ENCODE measurements around the gene EIF2B2.

Gene EIF2B2

DNA sequence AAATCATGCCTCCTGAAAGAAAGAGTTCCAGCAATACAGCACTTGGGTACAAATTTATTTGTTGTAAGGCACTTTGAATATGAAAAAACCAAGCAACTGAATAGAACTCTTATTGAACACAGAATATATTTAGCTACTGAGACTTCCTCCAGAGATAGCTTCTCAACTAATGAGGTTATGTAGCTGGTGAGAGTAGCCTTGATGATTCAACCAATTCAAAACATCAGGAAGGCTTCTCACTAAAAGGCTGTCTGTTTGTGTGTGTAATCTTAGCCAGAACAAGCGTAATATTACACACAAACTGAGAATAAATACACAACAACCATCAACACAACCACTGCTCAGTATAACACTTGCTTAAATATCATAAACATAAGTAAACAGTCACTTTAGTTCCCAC is 20.4 kb downstream of the EIF2B2 start:
- H3K9me2 ChIP-seq (replicated peaks; ENCODE audit: low read depth, low read length): no peaks in the 10 kb centered on the region
- H3K4me3 ChIP-seq (ENCODE audit: low read length, poor library complexity, severe bottlenecking): no peak overlapping the region
- no peaks in the 10 kb centered on the region for H4K20me1 ChIP-seq (ENCODE audit: insufficient read depth, low read length, poor library complexity, severe bottlenecking)
- no peak overlapping the region for H3K9ac ChIP-seq (ENCODE audit: low read depth, low read length, poor library complexity, severe bottlenecking)
- no peak overlapping the region for H2AFZ ChIP-seq (ENCODE audit: low read length)
- H3K79me2 ChIP-seq (ENCODE audit: insufficient read depth, low read length): no peaks in the 10 kb centered on the region
- H3K27me3 ChIP-seq (ENCODE audit: insufficient read depth, low read length, poor library complexity, severe bottlenecking): no peaks in the 10 kb centered on the region
- TF ChIP-seq EZH2phosphoT487 (IDR thresholded peaks at IDR 0.05; ENCODE audit: borderline replicate concordance) (no peak), CTCF (conservative IDR thresholded peaks at IDR 0.05; ENCODE audit: low read length) (no peak)
- peaks cover 7% of the 10 kb centered on the region; the same call in 1 of the 2 replicates for H3K36me3 ChIP-seq (ENCODE audit: insufficient read depth, low read length)
- no peaks in the 10 kb centered on the region for H3F3A ChIP-seq (ENCODE audit: low read depth)
- H3K4me2 ChIP-seq (ENCODE audit: low read depth, low read length, poor library complexity, severe bottlenecking): no peak overlapping the region
- H3K4me1 ChIP-seq (ENCODE audit: insufficient read depth, low read length, poor library complexity, severe bottlenecking): no peaks in the 10 kb centered on the region
- no peaks in the 10 kb centered on the region for H3K9me3 ChIP-seq (ENCODE audit: insufficient read depth, low read depth, low read length)

DNA sequence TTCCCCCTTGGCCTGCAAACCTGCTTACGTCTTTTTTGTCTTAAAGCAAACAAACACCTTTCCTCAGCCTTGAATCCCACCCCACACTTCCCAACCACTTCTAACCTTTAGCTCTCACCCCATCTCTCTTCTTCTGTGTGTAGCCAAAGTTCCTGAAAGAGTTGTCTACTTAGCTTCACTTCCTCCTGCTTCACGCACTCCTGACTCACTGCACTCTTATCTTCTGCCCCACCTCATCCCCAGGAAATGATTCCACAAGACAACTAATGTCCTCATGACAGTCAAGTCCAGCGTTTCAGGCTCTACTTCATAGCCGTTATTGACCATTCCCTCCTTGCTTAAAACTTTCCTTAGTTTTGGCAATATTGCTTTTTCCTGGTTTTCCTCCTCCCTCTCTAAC is 22.4 kb downstream of the EIF2B2 start:
- Histone ChIP-seq H4K20me1 (ENCODE audit: insufficient read depth, low read length, poor library complexity, severe bottlenecking) (no peaks in the 10 kb centered on the region), H3K4me1 (ENCODE audit: insufficient read depth, low read length, poor library complexity, severe bottlenecking) (no peaks in the 10 kb centered on the region), H3K4me3 (ENCODE audit: low read length, poor library complexity, severe bottlenecking) (no peak overlapping the region), H3K79me2 (ENCODE audit: insufficient read depth, low read length) (no peaks in the 10 kb centered on the region), H3K9me3 (ENCODE audit: insufficient read depth, low read depth, low read length) (no peaks in the 10 kb centered on the region), H3K36me3 (ENCODE audit: insufficient read depth, low read length) (no peaks in the 10 kb centered on the region), H3K27me3 (ENCODE audit: insufficient read depth, low read length, poor library complexity, severe bottlenecking) (no peaks in the 10 kb centered on the region), H3K9ac (ENCODE audit: low read depth, low read length, poor library complexity, severe bottlenecking) (no peak overlapping the region), H3F3A (ENCODE audit: low read depth) (no peaks in the 10 kb centered on the region), H3K4me2 (ENCODE audit: low read depth, low read length, poor library complexity, severe bottlenecking) (no peak overlapping the region), H3K9me2 (replicated peaks; ENCODE audit: low read depth, low read length) (no peaks in the 10 kb centered on the region), H2AFZ (ENCODE audit: low read length) (no peak overlapping the region)
- no peak for TF ChIP-seq CTCF (conservative IDR thresholded peaks at IDR 0.05; ENCODE audit: low read length)
- TF ChIP-seq EZH2phosphoT487 (IDR thresholded peaks at IDR 0.05; ENCODE audit: borderline replicate concordance): no peak

DNA sequence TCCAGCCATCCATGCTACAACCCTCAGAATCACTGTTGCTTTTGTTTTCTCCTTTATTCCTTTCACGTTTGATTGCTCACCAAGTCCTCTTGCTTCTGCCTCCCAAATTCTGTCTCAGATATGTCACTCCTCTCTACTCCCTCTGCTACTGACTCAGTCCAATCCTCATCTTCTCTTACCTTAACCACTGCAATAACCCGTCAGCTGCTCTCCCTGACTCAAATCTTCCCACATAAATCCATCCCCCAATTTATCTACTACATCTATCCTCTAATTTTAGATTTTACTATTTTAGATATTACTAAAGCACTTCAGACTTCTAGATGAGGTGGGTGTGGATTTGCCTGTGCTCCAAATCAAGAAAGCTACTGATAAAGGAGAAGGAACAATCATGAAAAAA is 23.2 kb downstream of the EIF2B2 start:
- TF ChIP-seq EZH2phosphoT487 (IDR thresholded peaks at IDR 0.05; ENCODE audit: borderline replicate concordance): no peak
- no peak for TF ChIP-seq CTCF (conservative IDR thresholded peaks at IDR 0.05; ENCODE audit: low read length)
- Histone ChIP-seq H4K20me1 (ENCODE audit: insufficient read depth, low read length, poor library complexity, severe bottlenecking) (no peaks in the 10 kb centered on the region), H3K79me2 (ENCODE audit: insufficient read depth, low read length) (no peaks in the 10 kb centered on the region), H3K4me3 (ENCODE audit: low read length, poor library complexity, severe bottlenecking) (no peak overlapping the region), H3K9me3 (ENCODE audit: insufficient read depth, low read depth, low read length) (no peaks in the 10 kb centered on the region), H3K9me2 (replicated peaks; ENCODE audit: low read depth, low read length) (no peaks in the 10 kb centered on the region), H3K9ac (ENCODE audit: low read depth, low read length, poor library complexity, severe bottlenecking) (no peak overlapping the region), H3K4me1 (ENCODE audit: insufficient read depth, low read length, poor library complexity, severe bottlenecking) (no peaks in the 10 kb centered on the region), H3F3A (ENCODE audit: low read depth) (no peaks in the 10 kb centered on the region), H3K4me2 (ENCODE audit: low read depth, low read length, poor library complexity, severe bottlenecking) (no peak overlapping the region), H3K27me3 (ENCODE audit: insufficient read depth, low read length, poor library complexity, severe bottlenecking) (no peaks in the 10 kb centered on the region), H3K36me3 (ENCODE audit: insufficient read depth, low read length) (no peaks in the 10 kb centered on the region), H2AFZ (ENCODE audit: low read length) (no peak overlapping the region)
